Neural cell (in vitro differentiated cells): ENCODE measurements around the gene LDHAL6B.

ENCODE experiments used
- EP300 ChIP-seq: fragments of 450-650 bp; conservative IDR thresholded peaks from 2 replicates; pipeline ENCODE4 v1.6.1; 2014; ENCODE audit warnings: antibody characterized with exemption, mild to moderate bottlenecking, moderate library complexity; ENCODE audit not compliant: poor library complexity, severe bottlenecking
- EZH2 ChIP-seq: fragments of 200-600, 300-800 bp; shearing (Covaris generic), sonication (generic); IDR thresholded peaks from 2 replicates; pipeline ENCODE4 v1.6.1; 2014; ENCODE audit warnings: antibody characterized with exemption, low read length, borderline replicate concordance, mild to moderate bottlenecking; ENCODE audit not compliant: insufficient read depth, poor library complexity, severe bottlenecking
- POLR2AphosphoS5 ChIP-seq: IDR thresholded peaks from 2 replicates; pipeline ENCODE4 v1.6.1; 2012
- SMC3 ChIP-seq: fragments of 450-650 bp; conservative IDR thresholded peaks from 2 replicates; pipeline ENCODE4 v1.6.1; 2014; ENCODE audit warnings: antibody characterized with exemption, mild to moderate bottlenecking, moderate library complexity; ENCODE audit not compliant: poor library complexity
- TF ChIP-seq, protein P1 (sequence below): fragments of 450-650 bp; IDR thresholded peaks from 2 replicates; pipeline ENCODE4 v1.5.1; 2014; ENCODE audit warnings: antibody characterized with exemption, mild to moderate bottlenecking, moderate library complexity; ENCODE audit not compliant: poor library complexity, severe bottlenecking

DNA sequence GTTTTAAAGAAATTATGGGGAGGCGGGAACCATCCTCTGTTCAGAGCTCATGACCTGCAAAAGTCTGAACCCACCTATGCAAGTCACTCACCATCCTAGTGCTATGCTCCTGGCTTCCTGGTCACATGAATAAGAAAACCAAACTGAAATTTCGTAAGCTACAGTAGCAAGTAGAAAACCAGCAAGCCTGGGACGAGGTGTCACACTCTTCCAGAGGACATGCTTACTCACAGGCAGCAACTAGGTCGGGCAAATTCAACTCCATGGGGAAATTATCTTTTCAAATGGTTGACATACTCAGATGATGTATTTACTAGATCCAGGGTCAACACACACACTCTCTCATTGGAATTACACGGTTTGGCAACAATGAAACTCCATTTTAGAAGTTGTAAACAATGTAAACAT lies 31.3 kb downstream of the LDHAL6B start:
- TF ChIP-seq, protein P1, sequence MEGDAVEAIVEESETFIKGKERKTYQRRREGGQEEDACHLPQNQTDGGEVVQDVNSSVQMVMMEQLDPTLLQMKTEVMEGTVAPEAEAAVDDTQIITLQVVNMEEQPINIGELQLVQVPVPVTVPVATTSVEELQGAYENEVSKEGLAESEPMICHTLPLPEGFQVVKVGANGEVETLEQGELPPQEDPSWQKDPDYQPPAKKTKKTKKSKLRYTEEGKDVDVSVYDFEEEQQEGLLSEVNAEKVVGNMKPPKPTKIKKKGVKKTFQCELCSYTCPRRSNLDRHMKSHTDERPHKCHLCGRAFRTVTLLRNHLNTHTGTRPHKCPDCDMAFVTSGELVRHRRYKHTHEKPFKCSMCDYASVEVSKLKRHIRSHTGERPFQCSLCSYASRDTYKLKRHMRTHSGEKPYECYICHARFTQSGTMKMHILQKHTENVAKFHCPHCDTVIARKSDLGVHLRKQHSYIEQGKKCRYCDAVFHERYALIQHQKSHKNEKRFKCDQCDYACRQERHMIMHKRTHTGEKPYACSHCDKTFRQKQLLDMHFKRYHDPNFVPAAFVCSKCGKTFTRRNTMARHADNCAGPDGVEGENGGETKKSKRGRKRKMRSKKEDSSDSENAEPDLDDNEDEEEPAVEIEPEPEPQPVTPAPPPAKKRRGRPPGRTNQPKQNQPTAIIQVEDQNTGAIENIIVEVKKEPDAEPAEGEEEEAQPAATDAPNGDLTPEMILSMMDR, result no peak
- TF ChIP-seq POLR2AphosphoS5 (no peak), EZH2 (no peak), SMC3 (no peak), EP300 (no peak)
